Choroid plexus epithelial cell (primary cell): Measurements from ENCODE around the gene SERPINE2.

Experiments used
- DNase-seq: peaks from one replicate; pipeline ENCODE4 v3.0.0-alpha.2; 2010; ENCODE audit warnings: low read depth
- H3K4me3 ChIP-seq: 2 replicates; pipeline ENCODE4 v1.5.1; 2011; ENCODE audit warnings: low read depth, mild to moderate bottlenecking, control low read depth, low read length, moderate library complexity
- CTCF ChIP-seq: conservative IDR thresholded peaks from 2 replicates; pipeline ENCODE4 v1.5.1; 2011; ENCODE audit warnings: low read depth, mild to moderate bottlenecking, control low read depth, inconsistent platforms, low read length, moderate library complexity

The SERPINE2 gene

GRCh38 chr2:223957092-223957851 lies 81.8 kb downstream of the SERPINE2 start, which contains the start of gene MRPL44:
MRPL44 (plus strand) TSS chr2:223957463; CDS start chr2:223957473, 10 bp downstream.
- DNase-seq, result peak; percentile 97
- TF ChIP-seq CTCF, result no peak
- H3K4me3 ChIP-seq, result peak within 1 kb of the TSS; percentile 89

- H3K4me3 ChIP-seq, result no peak overlapping the region
- TF ChIP-seq CTCF, result no peak
- DNase-seq, result no peak
These were observed 82.8 kb downstream of the SERPINE2 start for GRCh38 chr2:223956300-223956699.

- TF ChIP-seq CTCF, result peak; percentile 23
- peak; percentile 96 for DNase-seq
- H3K4me3 ChIP-seq, result no peak overlapping the region
These were observed 84.7 kb downstream of the SERPINE2 start for GRCh38 chr2:223954401-223954800.

- TF ChIP-seq CTCF, result no peak
- H3K4me3 ChIP-seq, result no peak overlapping the region
These were observed 86.7 kb downstream of the SERPINE2 start for GRCh38 chr2:223952280-223952968.

GRCh38 chr2:223950448-223951347 lies 88.4 kb downstream of the SERPINE2 start:
- TF ChIP-seq CTCF, result no peak
- DNase-seq, result no peak

More at GRCh38 chr2:223952280-223952968, 86.7 kb downstream of the SERPINE2 start:
- DNase-seq, result no peak

GRCh38 chr2:223949241-223949840 lies 89.7 kb downstream of the SERPINE2 start:
- H3K4me3 ChIP-seq, result no peak overlapping the region
- TF ChIP-seq CTCF, result no peak
- DNase-seq, result no peak

More at GRCh38 chr2:223950448-223951347, 88.4 kb downstream of the SERPINE2 start:
- no peak overlapping the region for H3K4me3 ChIP-seq
